Stimulated activated CD4-positive, alpha-beta T cell treated with anti-CD3 and anti-CD28 coated beads, Interleukin-2, amount 100 ng/mL, for 4 hours (primary cell): ENCODE data around the gene LINGO3.
"Not testable (repeated sequence)": the region's sequence is repeated elsewhere in the genome, so short reads cannot be mapped to it uniquely, and the experiment has no call there.

Experiments
- DNase-seq: peaks from one replicate; pipeline ENCODE4 v3.0.0-alpha.2; 2020; ENCODE audit warnings: low read depth

Gene LINGO3

DNA sequence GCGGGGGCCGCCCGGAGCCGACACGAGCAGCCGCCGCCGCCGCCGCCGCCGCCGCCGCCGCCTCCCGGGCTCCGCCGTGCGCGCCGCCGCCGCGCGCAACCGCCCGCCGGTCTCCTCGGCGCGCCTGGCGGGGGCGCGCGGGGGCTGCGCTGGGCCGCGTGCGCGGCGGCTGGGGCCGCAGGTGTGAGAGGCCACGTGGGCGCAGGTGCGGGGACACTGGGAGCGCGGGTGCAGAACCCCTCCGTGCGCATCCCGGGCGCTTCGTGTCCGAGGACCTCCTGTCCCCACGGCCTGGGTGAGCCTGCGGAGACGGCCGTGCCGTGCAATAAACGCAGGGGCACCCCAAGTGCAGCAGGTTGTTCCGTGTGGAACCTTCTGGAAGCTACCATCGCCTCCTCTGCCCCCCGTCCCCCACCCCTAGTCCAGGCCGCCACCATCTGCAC, at the start of gene LINGO3:
Gene LINGO3 (minus strand): TSS at position 41 of the 443 bp plus-strand sequence. CDS start 16,378 bp downstream, outside the sequence.
- DNase-seq = no peak

GRCh38 chr19:2356036-2356646, 48.2 kb upstream of the LINGO3 start:
- no peak for DNase-seq

- no peak for DNase-seq
Observed at GRCh38 chr19:2355168-2356035, 47.4 kb upstream of the LINGO3 start.

DNA sequence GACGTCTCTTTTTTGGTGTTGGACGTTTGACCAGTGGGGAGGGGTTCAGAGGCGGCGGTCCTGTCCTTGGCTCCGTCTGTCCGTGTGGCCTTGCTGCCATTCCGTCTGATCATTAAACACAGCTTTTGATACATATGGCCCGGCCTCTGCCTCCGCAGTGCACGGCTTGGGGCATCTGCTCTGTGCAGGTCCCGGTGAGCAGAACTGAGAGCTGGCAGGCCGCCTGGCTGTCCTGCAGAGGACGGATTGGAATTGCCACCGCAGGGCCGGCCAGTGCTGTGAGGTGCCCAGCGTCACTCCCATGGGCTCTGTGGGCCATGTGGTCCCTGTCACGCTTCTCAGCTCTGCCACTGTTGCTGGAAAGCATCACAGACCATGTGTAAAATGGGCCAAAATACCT, 46.7 kb upstream of the LINGO3 start:
- no peak for DNase-seq

DNA sequence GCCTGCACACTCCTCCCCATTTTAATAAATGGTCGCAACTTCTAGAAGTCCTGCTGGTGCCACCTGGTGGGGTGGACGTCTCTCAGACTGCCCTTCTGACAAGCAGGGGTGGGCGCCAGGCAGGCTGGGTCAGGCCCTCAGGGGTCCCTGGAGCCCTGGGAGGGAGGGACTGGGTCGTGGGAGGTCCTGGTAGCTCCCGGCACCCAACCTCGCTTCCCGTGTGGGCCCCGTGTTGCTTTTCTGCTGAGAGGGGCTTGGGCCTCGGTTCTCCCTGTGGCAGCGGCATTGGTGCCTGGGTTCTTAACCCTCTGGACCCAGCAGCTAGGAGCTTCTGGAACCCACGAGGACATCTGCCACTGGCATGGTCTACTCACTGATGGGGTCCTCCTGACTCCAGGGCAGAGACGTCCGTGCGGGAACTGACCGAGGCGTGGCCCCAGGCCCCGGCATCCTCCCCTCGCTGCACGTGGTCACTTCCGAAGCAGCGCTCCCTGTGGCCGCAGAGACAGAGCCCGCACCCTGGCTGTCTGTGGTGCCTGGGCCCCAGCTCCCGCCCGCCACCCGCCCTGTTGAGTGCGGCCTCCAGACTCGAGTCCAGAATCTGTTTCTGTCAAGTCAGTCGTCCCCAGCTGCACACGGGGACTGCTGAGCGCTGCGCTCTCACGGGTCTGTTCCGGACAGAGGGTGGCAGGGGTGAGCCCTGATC, 46.1 kb upstream of the LINGO3 start:
- DNase-seq = no peak

- no peak for DNase-seq
Observed at GRCh38 chr19:2353159-2353886, 45.4 kb upstream of the LINGO3 start.

DNA sequence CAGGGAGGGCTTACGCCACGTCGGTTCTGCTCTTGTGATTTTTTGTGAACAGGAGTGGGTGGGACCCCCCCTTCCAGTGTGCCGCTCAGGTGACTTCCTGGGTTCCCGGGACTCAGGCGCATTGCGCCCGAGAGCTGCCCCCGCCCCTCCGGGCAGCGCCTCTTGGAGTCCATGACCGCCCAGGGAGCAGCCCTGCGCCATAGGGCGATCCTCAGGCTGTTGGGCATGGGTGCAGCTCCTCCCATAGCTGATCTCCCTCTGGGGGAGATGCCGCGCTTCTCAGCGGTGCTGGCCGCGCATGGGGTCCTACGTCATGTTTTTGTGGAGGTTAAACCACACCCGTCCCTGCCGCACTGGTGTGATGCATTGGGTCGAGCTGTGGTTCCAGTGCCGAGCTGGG, 44.2 kb upstream of the LINGO3 start:
- DNase-seq = no peak

GRCh38 chr19:2351591-2351990, 43.6 kb upstream of the LINGO3 start:
- no peak for DNase-seq

DNA sequence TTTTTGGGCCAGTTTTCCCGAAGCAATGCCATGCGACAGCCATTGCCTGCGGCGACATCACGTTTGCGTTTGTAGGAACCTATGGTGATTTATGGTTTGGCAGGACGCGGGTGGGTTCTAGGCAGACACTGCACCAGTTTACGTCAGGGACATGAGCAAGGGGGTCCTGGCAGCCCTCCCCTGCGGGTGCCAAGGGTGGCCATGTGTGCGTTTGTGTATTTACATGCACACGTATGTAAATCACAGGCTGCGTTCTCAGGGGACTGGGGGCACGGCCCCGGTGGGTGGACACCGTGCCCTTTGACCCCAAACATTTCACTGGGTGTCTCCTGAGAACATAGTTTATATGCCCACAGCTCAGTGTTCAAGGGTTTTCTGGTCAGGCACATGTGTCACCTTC, 42.7 kb upstream of the LINGO3 start:
- no peak for DNase-seq

- not testable (repeated sequence) for DNase-seq
Observed at GRCh38 chr19:2349818-2350217, 41.9 kb upstream of the LINGO3 start.

DNA sequence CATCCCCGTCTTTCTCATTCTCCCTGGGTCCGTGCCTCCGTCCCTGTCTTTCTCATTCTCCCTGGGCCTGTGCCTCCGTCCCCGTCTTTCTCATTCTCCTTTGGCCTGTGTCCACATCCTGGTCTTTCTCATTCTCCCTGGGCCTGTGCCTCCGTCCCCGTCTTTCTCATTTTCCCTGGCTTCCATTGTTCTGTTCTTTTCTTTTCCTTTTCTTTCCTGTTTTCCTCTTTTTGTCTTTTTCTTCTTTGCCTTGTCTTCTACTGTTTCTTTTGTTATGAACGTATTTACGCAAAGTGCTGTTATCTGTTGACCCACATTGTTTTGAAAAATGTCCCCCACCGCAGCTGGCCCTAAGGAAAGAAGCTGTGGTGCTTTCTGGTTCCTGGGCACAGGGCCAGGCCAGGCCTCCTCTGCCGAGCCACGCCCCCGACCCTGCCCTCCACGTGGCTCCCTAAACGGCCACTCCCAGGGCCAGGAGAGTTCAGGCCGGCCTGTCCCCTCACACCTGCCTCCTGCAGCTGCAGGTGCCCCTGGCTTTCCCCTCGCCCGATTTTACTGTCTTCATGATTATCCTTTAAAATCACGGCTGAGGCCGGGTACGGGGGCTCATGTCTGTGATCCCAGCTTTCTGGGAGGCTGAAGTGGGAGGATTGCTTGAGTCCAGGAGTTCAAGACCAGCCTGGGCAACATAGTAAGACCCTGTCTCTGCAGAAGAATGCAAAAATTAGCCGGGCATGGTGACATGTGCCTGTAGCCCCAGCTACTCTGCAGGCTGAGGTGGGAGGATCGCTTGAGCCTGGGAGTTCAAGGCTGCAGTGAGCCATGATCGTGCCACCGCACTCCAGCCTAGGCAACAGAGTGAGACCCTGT, 38.1 kb upstream of the LINGO3 start:
- DNase-seq = no peak

GRCh38 chr19:2345076-2345475, 37.1 kb upstream of the LINGO3 start:
- DNase-seq = no peak

- DNase-seq = no peak
Observed at GRCh38 chr19:2344381-2344870, 36.5 kb upstream of the LINGO3 start.

DNA sequence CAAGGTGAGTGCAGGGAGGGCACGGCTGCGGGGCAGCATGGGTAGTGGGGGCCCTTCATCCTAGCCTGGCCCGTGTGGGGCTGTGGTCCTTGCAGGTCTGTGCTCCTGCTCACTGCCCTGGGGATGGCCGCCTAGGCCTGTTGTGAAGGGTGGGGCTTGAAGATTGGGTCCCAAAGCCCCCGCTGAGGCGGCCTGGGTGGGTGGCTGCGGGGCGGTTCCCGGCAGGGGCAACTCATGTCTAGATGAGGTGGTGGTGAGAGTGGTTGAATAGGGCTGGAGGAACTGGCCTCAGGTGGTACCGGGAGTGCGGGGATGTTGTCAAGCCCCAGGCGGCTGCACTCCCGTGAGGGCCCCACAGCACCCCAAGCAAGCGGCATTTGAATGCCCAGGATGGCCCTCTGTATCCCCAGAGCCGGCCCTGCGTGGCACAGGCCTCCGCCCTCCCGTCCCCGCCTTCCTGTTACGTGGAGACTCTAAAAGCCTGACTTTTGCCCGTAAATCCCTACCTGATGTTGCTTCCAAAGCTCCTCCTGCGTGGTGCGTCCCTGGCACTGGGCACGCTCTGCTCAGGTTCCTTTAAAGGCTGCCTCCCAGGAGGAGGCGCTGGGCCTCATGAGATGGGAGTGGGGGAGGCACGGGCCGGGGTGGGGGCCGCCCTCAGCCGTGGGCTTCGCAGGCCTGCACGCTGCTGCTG, 35.5 kb upstream of the LINGO3 start:
- DNase-seq = no peak

DNA sequence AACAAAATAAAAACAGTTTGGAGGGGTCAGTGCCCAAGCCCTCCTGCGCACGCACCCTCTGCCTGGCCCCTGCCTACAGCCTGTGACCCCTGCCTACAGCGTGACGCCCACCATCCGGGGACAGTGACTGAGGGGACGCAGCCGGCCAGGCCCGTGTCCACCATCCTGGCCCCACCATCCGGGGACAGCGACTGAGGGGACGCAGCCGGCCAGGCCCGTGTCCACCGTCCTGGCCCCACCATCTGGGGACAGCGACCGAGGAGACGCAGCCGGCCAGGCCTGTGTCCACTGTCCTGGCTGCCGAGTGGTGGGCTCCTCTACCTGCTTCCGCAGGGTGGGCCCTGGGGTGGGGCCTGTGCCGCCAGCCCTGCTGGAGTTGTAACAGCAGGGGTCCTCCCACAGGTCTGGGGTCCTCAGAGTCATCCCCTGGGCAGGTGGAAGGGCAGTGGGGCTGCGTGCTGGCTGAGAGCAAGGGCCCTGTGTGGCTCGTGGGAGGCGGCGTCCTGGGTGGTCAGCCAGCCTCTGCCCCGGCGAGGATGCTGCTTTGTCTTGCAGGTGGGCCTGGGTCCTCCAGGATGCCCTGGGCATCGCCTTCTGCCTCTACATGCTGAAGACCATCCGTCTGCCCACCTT, 34.8 kb upstream of the LINGO3 start:
- no peak for DNase-seq

DNA sequence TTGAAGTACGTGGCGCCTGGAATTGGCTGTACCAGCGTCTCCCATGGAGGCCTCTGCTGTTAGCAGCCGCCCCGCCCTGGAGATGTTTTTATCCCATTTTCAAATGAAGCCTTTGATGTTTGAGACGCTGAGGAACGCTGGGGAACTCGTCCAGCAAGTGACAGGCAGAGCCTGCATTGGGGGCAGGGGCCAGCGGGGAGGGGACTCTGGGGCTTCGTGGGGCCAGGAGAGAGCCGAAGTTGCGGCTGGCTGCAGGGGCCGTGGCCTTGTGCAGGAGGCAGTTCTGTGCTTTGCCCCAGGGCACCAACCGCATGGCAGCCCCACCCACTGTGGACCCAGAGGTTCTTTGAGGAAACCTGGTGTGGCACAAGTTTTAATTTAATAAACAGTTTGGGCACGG, 34.0 kb upstream of the LINGO3 start:
- no peak for DNase-seq

DNA sequence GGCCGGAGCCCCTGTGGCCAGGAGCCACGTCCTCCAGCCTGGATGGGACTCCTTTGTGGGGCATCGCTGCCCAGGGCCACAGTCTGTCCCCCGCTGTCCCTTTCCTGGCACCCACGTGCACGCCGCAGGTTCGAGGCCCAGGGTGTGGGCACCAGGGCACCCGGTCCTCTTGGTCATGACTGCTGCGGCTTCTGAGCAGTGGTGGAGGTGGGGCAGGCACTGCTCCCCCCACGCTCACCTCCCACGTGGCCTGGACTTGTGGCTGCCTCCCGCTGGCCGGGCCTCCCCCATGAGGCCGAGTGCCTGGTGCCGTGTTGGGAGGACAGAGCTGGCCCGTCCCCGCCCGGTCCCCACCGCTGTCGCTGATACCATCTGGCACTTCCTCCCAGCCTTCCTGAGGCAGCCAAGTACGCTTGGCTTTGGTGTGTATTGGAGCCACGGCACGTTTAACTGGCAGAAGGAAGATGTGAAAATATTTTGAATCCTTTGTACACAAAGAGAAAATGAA, 33.3 kb upstream of the LINGO3 start:
- no peak for DNase-seq

GRCh38 chr19:2340496-2341243, 32.7 kb upstream of the LINGO3 start:
- DNase-seq = no peak
